Lower lobe of right lung (tissue), 2 donors: ENCODE data around the gene HOXB6. TPM values are rescaled to one million over a fixed set of nuclear protein-coding genes. Genes with fewer than 3 reads are reported as not detected.

Experiments
- ATAC-seq, 2 donors: fragments of 200-7000 bp; cut with Tn5 transposase; one replicate each; pipeline ENCODE4 v1.9.1; 2020 to 2022; ENCODE audit warnings: mild to moderate bottlenecking in 2 of 2, moderate library complexity in 2 of 2
- DNase-seq: peaks from one replicate; pipeline ENCODE4 v3.0.0-alpha.2; 2020
- H3K27ac ChIP-seq: fragments of 200-600 bp; one replicate; pipeline ENCODE4 v1.8.0; 2022
- H3K27me3 ChIP-seq: fragments of 200-600 bp; one replicate; pipeline ENCODE4 v1.8.0; 2022; ENCODE audit warnings: low read depth
- H3K36me3 ChIP-seq: fragments of 200-600 bp; one replicate; pipeline ENCODE4 v1.8.0; 2022; ENCODE audit warnings: mild to moderate bottlenecking
- H3K4me1 ChIP-seq: fragments of 200-600 bp; one replicate; pipeline ENCODE4 v1.8.0; 2022
- H3K4me3 ChIP-seq: fragments of 200-600 bp; one replicate; pipeline ENCODE4 v1.8.0; 2022; ENCODE audit warnings: mild to moderate bottlenecking
- H3K9me3 ChIP-seq: fragments of 200-600 bp; one replicate; pipeline ENCODE4 v1.8.0; 2022
- intact Hi-C: fragments of 100-400 bp; cut with DNase I; formaldehyde crosslinking; loops from one replicate; pipeline ENCODE4 v1.11.0; 2022
- total RNA-seq: library from RNA; stranded (reverse); fragmentation: NEBNext Ultra II Directional; extraction: Animal tissue kit (Norgen Biotek cat#: 25700); gene quantifications from one replicate; pipeline ENCODE4 v1.2.1, GENCODE V29; 2021
- TF ChIP-seq, protein P1 (sequence below): fragments of 200-600 bp; IDR thresholded peaks from one replicate; pipeline ENCODE4 v1.8.0; 2022; ENCODE audit warnings: antibody characterized with exemption, mild to moderate bottlenecking
- donor health status: DM: no; HTN: yes; CAD: no; lungs with severe emphysema.

HOXB6 gene
- total RNA-seq, 1 donor from 2014 or later, result 4.4 TPM

DNA sequence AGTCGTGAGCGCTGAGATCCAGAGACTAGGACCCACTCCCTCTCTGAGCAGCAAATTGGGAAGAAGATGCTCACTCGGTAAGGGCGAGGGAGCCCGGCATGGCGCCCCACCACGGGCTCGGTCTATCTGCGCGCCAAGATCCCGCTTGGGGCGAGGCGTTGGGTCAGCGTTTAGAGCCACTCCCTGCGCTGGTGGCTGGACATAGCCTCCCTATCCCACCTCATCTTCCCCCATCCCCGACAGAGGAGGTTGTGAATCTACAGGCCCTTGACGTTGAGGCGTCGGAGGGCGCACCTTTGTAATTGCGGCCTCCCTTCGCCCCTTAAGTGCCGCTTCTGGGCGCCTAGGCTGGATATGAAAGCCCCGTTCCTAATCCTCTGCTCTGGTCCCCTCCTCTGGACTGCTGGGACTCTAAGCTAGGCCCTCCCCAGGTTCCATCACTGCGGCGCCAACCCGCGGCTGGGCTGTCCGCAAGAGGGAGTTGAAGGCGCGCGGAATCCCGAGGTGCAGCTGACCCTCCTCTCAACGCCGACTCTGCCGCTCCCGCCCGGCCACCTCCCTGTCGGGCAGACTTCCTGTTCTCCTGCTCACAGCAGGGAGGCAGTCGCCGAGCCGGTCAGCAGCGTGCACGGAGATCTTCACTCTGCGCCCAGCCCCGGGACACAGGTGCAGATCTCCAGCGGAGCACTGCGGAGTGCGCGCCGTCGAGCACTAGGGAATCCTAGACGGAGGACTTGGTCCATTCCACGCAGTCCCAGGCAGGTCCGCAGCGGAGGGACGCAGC lies 37.5 kb upstream of the HOXB6 start:
- Histone ChIP-seq H3K4me3 (no peak overlapping the region), H3K27me3 (peaks cover 99% of the 10 kb centered on the region), H3K36me3 (no peaks in the 10 kb centered on the region), H3K27ac (no peak overlapping the region), H3K4me1 (peaks cover 7% of the 10 kb centered on the region), H3K9me3 (no peaks in the 10 kb centered on the region)
- intact Hi-C loops, result no loop called here
- no peak for DNase-seq
- ATAC-seq, result no peak
- TF ChIP-seq, protein P1, sequence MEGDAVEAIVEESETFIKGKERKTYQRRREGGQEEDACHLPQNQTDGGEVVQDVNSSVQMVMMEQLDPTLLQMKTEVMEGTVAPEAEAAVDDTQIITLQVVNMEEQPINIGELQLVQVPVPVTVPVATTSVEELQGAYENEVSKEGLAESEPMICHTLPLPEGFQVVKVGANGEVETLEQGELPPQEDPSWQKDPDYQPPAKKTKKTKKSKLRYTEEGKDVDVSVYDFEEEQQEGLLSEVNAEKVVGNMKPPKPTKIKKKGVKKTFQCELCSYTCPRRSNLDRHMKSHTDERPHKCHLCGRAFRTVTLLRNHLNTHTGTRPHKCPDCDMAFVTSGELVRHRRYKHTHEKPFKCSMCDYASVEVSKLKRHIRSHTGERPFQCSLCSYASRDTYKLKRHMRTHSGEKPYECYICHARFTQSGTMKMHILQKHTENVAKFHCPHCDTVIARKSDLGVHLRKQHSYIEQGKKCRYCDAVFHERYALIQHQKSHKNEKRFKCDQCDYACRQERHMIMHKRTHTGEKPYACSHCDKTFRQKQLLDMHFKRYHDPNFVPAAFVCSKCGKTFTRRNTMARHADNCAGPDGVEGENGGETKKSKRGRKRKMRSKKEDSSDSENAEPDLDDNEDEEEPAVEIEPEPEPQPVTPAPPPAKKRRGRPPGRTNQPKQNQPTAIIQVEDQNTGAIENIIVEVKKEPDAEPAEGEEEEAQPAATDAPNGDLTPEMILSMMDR, result no peak

DNA sequence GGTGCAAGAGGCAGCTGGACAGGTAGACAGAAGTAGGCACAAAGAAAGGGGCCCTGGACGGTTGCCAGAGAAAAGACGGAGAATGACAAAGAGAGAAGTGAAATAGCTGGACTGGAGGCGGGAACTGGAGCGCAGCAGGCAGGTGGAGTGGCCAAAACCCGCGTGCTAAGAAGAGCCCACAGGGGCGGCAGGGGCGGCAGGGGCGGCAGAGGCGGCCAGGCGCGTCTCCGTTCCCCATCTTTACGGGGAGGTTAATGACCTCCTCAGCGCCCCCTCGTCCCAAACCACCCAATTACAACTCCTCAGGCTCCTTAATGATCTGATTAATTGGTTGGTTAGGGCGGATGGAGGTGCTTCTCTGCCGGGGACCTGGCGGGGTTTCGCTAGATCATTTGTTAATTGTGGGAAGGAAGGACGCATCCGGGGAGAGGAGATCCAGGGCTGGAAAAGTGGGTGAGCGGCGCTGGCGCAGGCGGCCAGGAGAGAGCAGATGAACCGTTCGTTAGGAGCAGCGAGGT lies 36.8 kb upstream of the HOXB6 start:
- H3K4me3 ChIP-seq, result no peak overlapping the region
- DNase-seq (no peak), ATAC-seq (no peak)
- H3K27ac ChIP-seq, result no peak overlapping the region
- TF ChIP-seq, protein P1, result no peak
- H3K9me3 ChIP-seq, result no peaks in the 10 kb centered on the region
- no peaks in the 10 kb centered on the region for H3K36me3 ChIP-seq
- H3K4me1 ChIP-seq, result peaks cover 3% of the 10 kb centered on the region
- intact Hi-C loops, result no loop called here
- H3K27me3 ChIP-seq, result peaks cover 100% of the 10 kb centered on the region

DNA sequence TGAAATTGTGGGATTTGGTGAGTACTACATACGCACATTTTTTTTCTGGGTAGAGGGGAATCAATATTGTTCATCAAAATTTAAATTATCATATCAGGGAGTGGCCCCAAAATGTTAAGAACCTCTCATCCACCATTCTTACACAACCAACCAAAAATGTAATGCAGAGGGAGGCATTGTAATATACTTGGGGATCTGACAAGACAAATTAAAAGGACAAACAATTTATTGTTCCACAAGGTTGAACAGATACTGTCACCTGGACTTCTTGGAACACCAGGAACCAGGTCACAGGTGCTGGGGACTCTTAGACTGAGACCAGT lies 36.0 kb upstream of the HOXB6 start:
- H3K27me3 ChIP-seq, result peaks cover 100% of the 10 kb centered on the region
- TF ChIP-seq, protein P1, result no peak
- no peaks in the 10 kb centered on the region for H3K4me1 ChIP-seq
- H3K27ac ChIP-seq, result no peak overlapping the region
- ATAC-seq, result no peak
- H3K36me3 ChIP-seq, result no peaks in the 10 kb centered on the region
- intact Hi-C loops, result no loop called here
- H3K4me3 ChIP-seq, result no peak overlapping the region
- DNase-seq, result no peak
- H3K9me3 ChIP-seq, result no peaks in the 10 kb centered on the region

DNA sequence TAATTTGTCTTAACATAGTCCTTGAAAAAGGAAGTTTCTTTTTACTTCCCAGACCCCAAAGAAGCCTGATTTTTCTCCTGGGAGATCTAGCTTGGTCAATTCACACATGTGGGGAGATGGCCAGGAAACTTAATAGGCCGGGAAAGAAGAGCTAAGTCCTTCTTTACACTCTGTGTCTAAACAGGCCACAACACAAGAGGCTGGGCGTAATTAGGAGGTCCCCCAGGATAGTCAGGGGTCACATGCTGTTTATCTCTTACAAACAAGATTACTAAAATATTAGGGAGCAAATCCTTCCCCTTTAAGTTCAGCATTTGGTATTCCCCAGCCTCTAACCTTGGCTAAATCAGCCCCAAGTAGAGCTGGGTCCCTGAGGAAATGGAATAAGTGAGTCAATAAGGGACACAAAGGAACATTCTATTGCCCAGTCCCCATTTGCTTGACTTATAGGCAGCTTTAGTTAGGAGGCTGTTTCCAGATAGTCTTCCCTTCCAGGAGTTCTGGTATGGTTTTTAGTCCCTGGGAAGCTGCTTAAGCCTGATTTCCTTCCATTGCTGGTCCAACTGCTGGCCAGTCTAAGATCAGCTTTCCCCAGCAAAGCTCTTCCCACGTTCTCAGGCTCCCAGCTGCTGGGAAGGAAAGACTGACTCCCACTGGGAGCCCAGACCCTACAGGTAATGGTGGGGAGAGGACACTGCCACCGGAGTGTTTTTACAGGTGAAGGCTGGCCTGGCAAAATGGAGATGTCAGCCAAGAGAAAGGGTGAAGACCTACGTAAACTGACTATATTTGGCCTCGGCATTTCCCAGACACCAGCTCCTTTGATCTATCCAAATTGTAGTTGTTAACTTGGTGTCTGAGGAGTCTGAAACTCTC lies 35.4 kb upstream of the HOXB6 start:
- no peak for DNase-seq
- no peaks in the 10 kb centered on the region for H3K4me1 ChIP-seq
- TF ChIP-seq, protein P1, result no peak
- H3K27ac ChIP-seq, result no peak overlapping the region
- H3K36me3 ChIP-seq, result no peaks in the 10 kb centered on the region
- intact Hi-C loops, result no loop called here
- H3K4me3 ChIP-seq, result no peak overlapping the region
- H3K27me3 ChIP-seq, result peaks cover 100% of the 10 kb centered on the region
- no peaks in the 10 kb centered on the region for H3K9me3 ChIP-seq
- no peak for ATAC-seq

DNA sequence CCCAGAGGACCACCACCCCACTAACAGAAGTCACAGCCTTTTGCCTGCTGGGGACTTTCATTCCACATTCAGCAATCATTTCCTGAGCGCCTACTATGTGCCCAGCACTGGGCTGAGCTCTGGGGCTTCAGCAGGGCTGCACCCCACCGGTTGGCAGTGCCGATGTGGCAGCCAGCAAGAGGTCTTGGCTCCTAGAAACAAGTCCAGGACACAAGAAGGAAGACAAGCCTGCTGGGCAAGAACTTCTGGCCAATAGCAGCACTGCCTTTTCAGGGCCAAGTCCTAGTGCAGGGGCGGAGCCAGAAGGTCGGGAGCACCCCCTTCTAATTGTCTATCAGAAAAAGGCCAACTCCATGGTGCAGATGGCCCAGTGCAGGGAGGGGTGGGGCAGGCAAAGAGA lies 34.4 kb upstream of the HOXB6 start:
- no peak for DNase-seq
- TF ChIP-seq, protein P1, result no peak
- Histone ChIP-seq H3K4me1 (no peaks in the 10 kb centered on the region), H3K36me3 (no peaks in the 10 kb centered on the region), H3K27ac (no peak overlapping the region), H3K9me3 (no peaks in the 10 kb centered on the region), H3K4me3 (no peak overlapping the region), H3K27me3 (peaks cover 100% of the 10 kb centered on the region)
- intact Hi-C loops, result no loop called here
- no peak for ATAC-seq
